Neural progenitor cell (in vitro differentiated cells): ENCODE measurements around the gene RBM22. TPM values are rescaled to one million over a fixed set of nuclear protein-coding genes. Genes with fewer than 3 reads are reported as not detected.

ENCODE experiments used
- DNase-seq: peaks from one replicate; pipeline ENCODE4 v3.0.0-alpha.2; 2016; ENCODE audit warnings: low spot score
- H2AFZ ChIP-seq: fragments of 200-600 bp; sonication (generic); replicated peaks from 2 replicates; pipeline ENCODE4 v1.6.1; 2016; ENCODE audit warnings: antibody characterized with exemption
- H3F3A ChIP-seq: fragments of 200-600 bp; sonication (generic); 2 replicates; pipeline ENCODE4 v1.6.1; 2016; ENCODE audit warnings: antibody characterized with exemption, low read depth
- H3K27ac ChIP-seq: fragments of 200-600 bp; sonication (generic); 2 replicates; pipeline ENCODE4 v1.5.1; 2016; ENCODE audit warnings: mild to moderate bottlenecking
- H3K27me3 ChIP-seq: fragments of 200-600 bp; sonication (generic); 2 replicates; pipeline ENCODE4 v1.6.1; 2016; ENCODE audit warnings: mild to moderate bottlenecking, moderate library complexity
- H3K36me3 ChIP-seq: fragments of 200-600 bp; sonication (generic); 2 replicates; pipeline ENCODE4 v1.5.1; 2016
- H3K4me1 ChIP-seq: fragments of 200-600 bp; sonication (generic); 2 replicates; pipeline ENCODE4 v1.6.1; 2016; ENCODE audit warnings: mixed run types
- H3K4me2 ChIP-seq: fragments of 200-600 bp; sonication (generic); 2 replicates; pipeline ENCODE4 v1.6.1; 2016
- H3K4me3 ChIP-seq: fragments of 200-600 bp; sonication (generic); 2 replicates; pipeline ENCODE4 v1.5.1; 2016
- H3K79me2 ChIP-seq: fragments of 200-600 bp; sonication (generic); 2 replicates; pipeline ENCODE4 v1.6.1; 2016; ENCODE audit warnings: low read depth
- H3K9ac ChIP-seq: fragments of 200-600 bp; sonication (generic); 2 replicates; pipeline ENCODE4 v1.6.1; 2016
- H3K9me3 ChIP-seq: fragments of 200-600 bp; sonication (generic); 2 replicates; pipeline ENCODE4 v1.5.1; 2016; ENCODE audit warnings: low read depth
- H4K20me1 ChIP-seq: fragments of 200-600 bp; sonication (generic); 2 replicates; pipeline ENCODE4 v1.6.1; 2016; ENCODE audit warnings: low read depth
- H3K27ac Mint-ChIP-seq: 3 replicates; pipeline ENCODE4 v1.8.0; 2021; ENCODE audit warnings: mixed read lengths
- H3K27me3 Mint-ChIP-seq: 2 replicates; pipeline ENCODE4 v1.8.0; 2022; ENCODE audit warnings: low read depth, mild to moderate bottlenecking, inconsistent platforms, moderate library complexity, mixed read lengths; ENCODE audit not compliant: insufficient read depth
- H3K36me3 Mint-ChIP-seq: 3 replicates; pipeline ENCODE4 v1.8.0; 2021; ENCODE audit warnings: mixed read lengths
- H3K4me1 Mint-ChIP-seq: 3 replicates; pipeline ENCODE4 v1.8.0; 2021; ENCODE audit warnings: mixed read lengths
- H3K4me3 Mint-ChIP-seq: 3 replicates; pipeline ENCODE4 v1.8.0; 2021; ENCODE audit warnings: mild to moderate bottlenecking, moderate library complexity, mixed read lengths
- H3K9me3 Mint-ChIP-seq: 3 replicates; pipeline ENCODE4 v1.8.0; 2020; ENCODE audit warnings: mixed read lengths
- EZH2 ChIP-seq: fragments of 200-600 bp; sonication (generic); IDR thresholded peaks from 2 replicates; pipeline ENCODE4 v1.6.1; 2017; ENCODE audit warnings: antibody characterized with exemption, mild to moderate bottlenecking, moderate library complexity
- EZH2phosphoT487 ChIP-seq: fragments of 200-600 bp; sonication (generic); IDR thresholded peaks from 2 replicates; pipeline ENCODE4 v1.6.1; 2017; ENCODE audit warnings: antibody characterized with exemption
- total RNA-seq: library from RNA; depleted of rRNA; stranded (reverse); fragments of >200 nt; gene quantifications from 2 replicates; pipeline ENCODE4 v1.2.3, GENCODE V29; 2015; ENCODE audit warnings: low replicate concordance
- TF ChIP-seq, protein P1 (sequence below): fragments of 200-600 bp; sonication (generic); IDR thresholded peaks from 2 replicates; pipeline ENCODE4 v1.5.1; 2017; ENCODE audit warnings: antibody characterized with exemption, mild to moderate bottlenecking

Gene RBM22
- total RNA-seq, 1 donor from 2014 or later = 52.4 TPM

DNA sequence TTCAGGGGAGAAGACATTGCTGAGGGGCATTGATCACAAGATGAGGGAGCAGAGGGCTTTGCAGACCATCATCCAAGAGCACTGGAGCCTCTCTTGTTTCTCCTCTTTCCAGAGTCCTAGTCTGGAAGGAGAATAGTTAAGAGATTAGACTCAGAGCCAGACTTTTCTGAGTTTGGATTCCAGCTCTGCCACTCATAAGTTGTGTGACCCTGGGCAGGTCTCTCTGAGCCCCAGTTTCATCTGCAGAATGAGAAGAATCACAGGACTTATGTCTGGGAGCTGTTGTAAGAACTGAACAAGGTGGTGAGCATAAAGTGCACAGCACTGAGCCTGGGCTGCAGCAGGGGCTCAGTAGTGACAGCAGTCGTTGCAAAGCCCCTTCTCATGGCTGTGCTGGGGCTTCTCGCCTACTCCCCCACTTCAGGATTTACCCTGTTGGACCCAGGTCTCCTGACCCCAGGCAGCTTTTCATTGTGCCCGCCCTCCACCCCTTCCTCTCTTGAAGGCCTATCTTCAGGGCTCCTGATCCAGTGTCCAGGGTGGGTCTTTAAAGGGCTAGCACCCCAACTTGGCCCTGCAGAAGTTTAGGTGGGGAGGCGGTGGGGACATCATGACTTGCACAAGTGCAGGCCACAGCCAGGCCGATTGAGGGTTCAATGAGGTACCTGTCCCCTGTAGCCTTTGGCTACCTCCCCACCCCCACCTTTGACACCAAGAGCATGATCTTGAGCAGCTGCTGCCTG lies 58.9 kb downstream of the RBM22 start:
- Histone ChIP-seq H4K20me1 (no peaks in the 10 kb centered on the region), H3K9ac (no peak overlapping the region), H3K27ac (no peak overlapping the region), H3K79me2 (no peaks in the 10 kb centered on the region), H3K36me3 (no peaks in the 10 kb centered on the region), H3K4me1 (peaks cover 67% of the 10 kb centered on the region), H3F3A (peaks cover 46% of the 10 kb centered on the region), H3K4me2 (no peak overlapping the region), H3K27me3 (no peaks in the 10 kb centered on the region), H3K4me3 (no peak overlapping the region), H2AFZ (no peak overlapping the region), H3K9me3 (no peaks in the 10 kb centered on the region)
- Mint-ChIP-seq H3K36me3 (no peaks in the 10 kb centered on the region), H3K4me1 (peaks cover 61% of the 10 kb centered on the region), H3K9me3 (no peaks in the 10 kb centered on the region), H3K4me3 (no peak overlapping the region), H3K27ac (no peak overlapping the region), H3K27me3 (peaks cover 13% of the 10 kb centered on the region)
- no peak for TF ChIP-seq EZH2phosphoT487
- TF ChIP-seq, protein P1, sequence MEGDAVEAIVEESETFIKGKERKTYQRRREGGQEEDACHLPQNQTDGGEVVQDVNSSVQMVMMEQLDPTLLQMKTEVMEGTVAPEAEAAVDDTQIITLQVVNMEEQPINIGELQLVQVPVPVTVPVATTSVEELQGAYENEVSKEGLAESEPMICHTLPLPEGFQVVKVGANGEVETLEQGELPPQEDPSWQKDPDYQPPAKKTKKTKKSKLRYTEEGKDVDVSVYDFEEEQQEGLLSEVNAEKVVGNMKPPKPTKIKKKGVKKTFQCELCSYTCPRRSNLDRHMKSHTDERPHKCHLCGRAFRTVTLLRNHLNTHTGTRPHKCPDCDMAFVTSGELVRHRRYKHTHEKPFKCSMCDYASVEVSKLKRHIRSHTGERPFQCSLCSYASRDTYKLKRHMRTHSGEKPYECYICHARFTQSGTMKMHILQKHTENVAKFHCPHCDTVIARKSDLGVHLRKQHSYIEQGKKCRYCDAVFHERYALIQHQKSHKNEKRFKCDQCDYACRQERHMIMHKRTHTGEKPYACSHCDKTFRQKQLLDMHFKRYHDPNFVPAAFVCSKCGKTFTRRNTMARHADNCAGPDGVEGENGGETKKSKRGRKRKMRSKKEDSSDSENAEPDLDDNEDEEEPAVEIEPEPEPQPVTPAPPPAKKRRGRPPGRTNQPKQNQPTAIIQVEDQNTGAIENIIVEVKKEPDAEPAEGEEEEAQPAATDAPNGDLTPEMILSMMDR = no peak
- TF ChIP-seq EZH2 = no peak
- peak; percentile 0 for DNase-seq

DNA sequence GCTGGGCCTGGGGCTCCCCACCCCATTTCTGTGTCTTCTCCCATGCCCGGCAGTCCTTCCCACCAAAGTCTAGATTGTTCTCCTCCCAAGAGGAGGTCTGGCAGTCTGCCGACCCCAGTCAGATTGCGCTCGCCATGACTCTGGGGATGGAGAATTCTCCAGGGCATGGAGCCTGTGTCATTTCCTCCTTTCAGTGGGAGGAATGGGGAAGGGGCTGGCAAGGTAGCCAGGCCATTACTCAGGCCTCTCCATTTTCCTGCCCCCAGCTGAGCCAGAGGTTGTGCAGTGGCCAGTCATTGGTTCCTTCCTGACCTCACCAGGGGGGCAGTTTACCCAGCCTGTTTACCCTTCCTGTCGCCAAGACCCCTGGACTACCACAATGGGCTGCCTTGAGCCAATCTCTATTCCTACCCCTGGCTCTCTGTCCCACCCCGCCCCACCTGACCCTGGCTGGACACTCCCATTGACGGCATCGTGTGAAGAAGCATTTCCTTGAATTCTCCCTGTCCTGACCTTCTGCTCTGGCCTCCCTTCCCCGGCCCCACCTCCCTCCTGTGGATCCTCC lies 59.8 kb downstream of the RBM22 start:
- no peak overlapping the region for H3K27ac Mint-ChIP-seq
- peaks cover 68% of the 10 kb centered on the region for H3K4me1 Mint-ChIP-seq
- no peaks in the 10 kb centered on the region for H3K9me3 ChIP-seq
- no peak overlapping the region for H3K4me3 ChIP-seq
- H3K4me2 ChIP-seq = no peak overlapping the region
- no peaks in the 10 kb centered on the region for H3K36me3 Mint-ChIP-seq
- no peak overlapping the region for H2AFZ ChIP-seq
- no peaks in the 10 kb centered on the region for H4K20me1 ChIP-seq
- H3K9ac ChIP-seq = no peak overlapping the region
- H3K27ac ChIP-seq = no peak overlapping the region
- H3K27me3 Mint-ChIP-seq = peaks cover 15% of the 10 kb centered on the region
- peaks cover 46% of the 10 kb centered on the region for H3F3A ChIP-seq
- H3K9me3 Mint-ChIP-seq = no peaks in the 10 kb centered on the region
- no peaks in the 10 kb centered on the region for H3K79me2 ChIP-seq
- H3K4me3 Mint-ChIP-seq = no peak overlapping the region
- H3K36me3 ChIP-seq = no peaks in the 10 kb centered on the region
- no peaks in the 10 kb centered on the region for H3K27me3 ChIP-seq
- peak; percentile 0 for DNase-seq
- TF ChIP-seq, protein P1 = no peak
- TF ChIP-seq EZH2phosphoT487 = no peak
- TF ChIP-seq EZH2 = no peak
- H3K4me1 ChIP-seq = peaks cover 67% of the 10 kb centered on the region

Other genes with a start within 250 kb of the RBM22 start
- gene NDST1, start 192.9 kb downstream of the RBM22 start, total RNA-seq = 22.9 and 45.6 TPM in 2 replicates
- 0.41 and 1.3 TPM in 2 replicates for gene SYNPO, start 60.4 kb downstream of the RBM22 start, total RNA-seq
- 0.43 and 0.90 TPM in 2 replicates for gene MYOZ3, start 39.8 kb downstream of the RBM22 start, total RNA-seq
- 50.0 and 65.8 TPM in 2 replicates for gene DCTN4, start 58.0 kb upstream of the RBM22 start, total RNA-seq
- gene SMIM3, start 77.7 kb upstream of the RBM22 start, total RNA-seq = 18.4 and 24.6 TPM in 2 replicates
- 0.06 TPM in 1 of 2 replicates, not detected in the other for gene IRGM, start 145.5 kb upstream of the RBM22 start, total RNA-seq
- 17.0 and 28.8 TPM in 2 replicates for gene ZNF300, start 203.9 kb upstream of the RBM22 start, total RNA-seq